A673 (cell line): ENCODE measurements around the gene RALGPS1.

Experiments used
- EZH2 ChIP-seq: fragments of 200-600 bp; sonication (generic); IDR thresholded peaks from 2 replicates; pipeline ENCODE4 v1.6.1; 2017; ENCODE audit warnings: borderline replicate concordance, low read depth, mild to moderate bottlenecking, mixed read lengths, antibody characterized with exemption, low read length; ENCODE audit not compliant: poor library complexity, severe bottlenecking
- TF ChIP-seq, protein P1 (sequence below): fragments of 300-800, 200-600 bp; sonication (generic); conservative IDR thresholded peaks from 2 replicates; pipeline ENCODE4 v1.5.1; 2017; ENCODE audit warnings: low read depth, mild to moderate bottlenecking, antibody characterized with exemption, low read length, moderate library complexity, mixed read lengths

DNA sequence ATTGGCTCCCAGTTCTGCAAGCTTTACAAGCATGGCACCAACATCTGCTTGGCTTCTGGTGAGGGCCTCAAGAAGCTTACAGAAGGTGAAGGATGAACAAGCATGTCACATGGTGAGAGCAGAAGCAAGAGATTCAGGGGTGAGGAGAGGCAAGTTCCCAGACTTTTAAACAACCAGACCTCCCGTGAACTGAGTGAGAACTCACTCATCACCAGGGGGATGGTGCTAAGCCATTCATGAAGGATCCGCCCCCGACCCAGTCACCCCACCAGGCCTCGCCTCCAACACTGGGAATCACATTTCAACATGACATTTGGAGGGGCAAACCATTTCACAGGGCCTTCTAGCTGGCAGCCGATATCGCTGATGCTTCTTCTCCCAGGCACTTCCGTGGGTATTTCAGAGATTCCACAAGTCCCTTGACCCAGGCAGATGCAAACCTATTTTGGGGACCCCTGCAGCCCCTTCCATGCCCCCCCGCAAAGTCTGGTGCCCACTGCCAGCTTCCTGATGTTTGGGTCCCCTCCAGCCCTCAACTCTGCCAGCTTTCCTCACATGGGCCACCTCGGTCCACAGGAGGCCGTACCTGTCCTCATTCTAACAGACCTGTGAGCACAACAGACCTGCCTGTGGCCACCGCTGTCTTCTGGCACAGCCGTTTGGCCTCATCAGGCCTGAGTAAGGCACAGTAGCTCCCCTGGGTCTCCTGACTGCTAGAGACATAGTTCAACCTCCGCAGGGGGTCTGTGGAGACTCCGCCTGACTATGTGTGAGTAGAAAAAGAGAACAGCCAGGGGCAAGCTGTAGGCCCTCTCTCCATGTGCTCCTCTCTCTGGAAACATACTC, 268.5 kb downstream of the RALGPS1 start:
- TF ChIP-seq, protein P1, sequence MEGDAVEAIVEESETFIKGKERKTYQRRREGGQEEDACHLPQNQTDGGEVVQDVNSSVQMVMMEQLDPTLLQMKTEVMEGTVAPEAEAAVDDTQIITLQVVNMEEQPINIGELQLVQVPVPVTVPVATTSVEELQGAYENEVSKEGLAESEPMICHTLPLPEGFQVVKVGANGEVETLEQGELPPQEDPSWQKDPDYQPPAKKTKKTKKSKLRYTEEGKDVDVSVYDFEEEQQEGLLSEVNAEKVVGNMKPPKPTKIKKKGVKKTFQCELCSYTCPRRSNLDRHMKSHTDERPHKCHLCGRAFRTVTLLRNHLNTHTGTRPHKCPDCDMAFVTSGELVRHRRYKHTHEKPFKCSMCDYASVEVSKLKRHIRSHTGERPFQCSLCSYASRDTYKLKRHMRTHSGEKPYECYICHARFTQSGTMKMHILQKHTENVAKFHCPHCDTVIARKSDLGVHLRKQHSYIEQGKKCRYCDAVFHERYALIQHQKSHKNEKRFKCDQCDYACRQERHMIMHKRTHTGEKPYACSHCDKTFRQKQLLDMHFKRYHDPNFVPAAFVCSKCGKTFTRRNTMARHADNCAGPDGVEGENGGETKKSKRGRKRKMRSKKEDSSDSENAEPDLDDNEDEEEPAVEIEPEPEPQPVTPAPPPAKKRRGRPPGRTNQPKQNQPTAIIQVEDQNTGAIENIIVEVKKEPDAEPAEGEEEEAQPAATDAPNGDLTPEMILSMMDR, result no peak
- no peak for TF ChIP-seq EZH2
